NCI-H2227 treated with DMSO at 0.1 percent for 48 hours (cell line): ENCODE results near the gene SDHAF4.
A peak's percentile ranks its signal among the peaks of the same experiment; 100 is the strongest.
"Not testable (repeated sequence)": the region's sequence is repeated elsewhere in the genome, so short reads cannot be mapped to it uniquely, and the experiment has no call there.

Source experiments
- DNase-seq: peaks from one replicate; lab custom pipeline; 2025; lab: John Stamatoyannopoulos, UW

SDHAF4 gene

GRCh38 chr6:70566751-70567382 is at the start of gene SDHAF4:
TSS of gene SDHAF4 (plus strand) at chr6:70566930. CDS start at chr6:70566941, 11 bp downstream.
- peak; percentile 69 for DNase-seq

- no peak for DNase-seq
Measured at GRCh38 chr6:70518723-70519122, 48.0 kb upstream of the SDHAF4 start.

GRCh38 chr6:70520575-70520974 is 46.2 kb upstream of the SDHAF4 start:
- DNase-seq = no peak

DNA sequence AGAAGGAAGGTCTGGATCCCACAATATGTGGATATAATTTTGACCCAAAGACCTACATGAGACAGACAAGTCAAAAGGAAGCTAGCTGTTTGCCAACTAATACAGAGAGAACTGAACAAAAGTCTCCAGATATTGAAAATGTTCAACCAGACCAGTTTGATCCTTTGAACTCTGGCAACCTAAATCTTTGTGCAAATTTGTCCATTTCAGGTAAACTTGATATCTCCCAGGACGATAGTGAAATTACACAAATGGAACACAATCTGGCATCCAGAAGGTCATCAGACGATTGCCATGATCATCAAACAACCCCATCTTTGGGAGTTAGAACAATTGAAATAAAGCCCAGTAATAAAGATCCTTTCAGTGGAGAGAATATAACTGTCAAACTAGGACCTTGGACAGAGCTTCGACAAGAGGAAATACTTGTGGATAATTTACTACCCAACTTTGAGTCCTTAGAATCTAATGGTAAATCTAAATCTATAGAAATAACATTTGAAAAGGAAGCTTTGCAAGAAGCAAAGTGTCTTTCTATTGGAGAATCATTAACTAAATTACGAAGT is 41.9 kb upstream of the SDHAF4 start:
- no peak for DNase-seq

DNA sequence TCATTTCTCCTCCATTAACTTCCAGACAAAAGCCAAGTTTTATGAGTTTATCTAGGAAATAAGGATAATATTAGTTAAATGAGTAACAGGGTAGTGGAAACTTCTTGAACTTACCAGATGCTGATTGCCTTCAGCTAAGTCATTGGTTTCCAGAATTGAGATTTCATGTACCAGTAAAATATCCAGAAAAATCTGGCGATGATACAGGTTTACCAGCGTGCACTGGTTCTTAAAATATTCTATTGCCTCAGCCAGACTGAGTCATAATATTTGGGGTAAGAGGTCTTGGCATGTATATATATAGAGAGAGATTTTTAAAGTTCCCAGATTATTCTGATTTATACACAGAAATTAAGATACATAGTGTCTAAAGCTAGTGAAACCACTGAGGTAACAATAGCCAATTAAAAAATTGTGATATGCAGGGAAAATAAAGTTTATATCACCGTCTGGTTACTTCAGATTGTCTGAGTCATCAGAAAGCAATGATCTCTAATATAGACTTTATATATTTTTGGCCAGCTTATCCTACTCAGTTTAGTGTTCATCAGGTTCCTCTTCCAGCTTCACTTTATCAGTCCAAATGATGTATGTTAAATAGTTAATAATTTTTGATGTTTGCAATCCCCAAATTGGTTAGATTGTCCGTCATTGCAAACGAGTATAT is 39.5 kb upstream of the SDHAF4 start:
- DNase-seq = no peak

DNA sequence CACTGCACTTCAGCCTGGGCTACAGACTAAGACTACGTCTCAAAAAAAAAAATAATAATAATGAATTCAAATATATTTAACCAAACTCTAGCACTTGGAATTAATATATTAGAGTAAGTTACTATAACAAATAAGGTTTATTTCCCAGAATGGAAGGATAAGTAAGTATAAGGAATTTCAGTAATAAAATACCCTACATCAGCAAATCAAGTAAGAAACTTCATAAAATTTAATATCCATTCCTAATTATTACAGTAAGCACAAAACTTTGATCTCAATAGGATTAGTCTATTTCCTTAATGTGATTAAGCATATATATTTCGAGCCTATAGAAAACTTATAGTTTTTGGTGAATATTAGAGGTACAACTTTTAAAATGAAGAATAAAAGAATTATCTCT is 36.7 kb upstream of the SDHAF4 start:
- DNase-seq = no peak

DNA sequence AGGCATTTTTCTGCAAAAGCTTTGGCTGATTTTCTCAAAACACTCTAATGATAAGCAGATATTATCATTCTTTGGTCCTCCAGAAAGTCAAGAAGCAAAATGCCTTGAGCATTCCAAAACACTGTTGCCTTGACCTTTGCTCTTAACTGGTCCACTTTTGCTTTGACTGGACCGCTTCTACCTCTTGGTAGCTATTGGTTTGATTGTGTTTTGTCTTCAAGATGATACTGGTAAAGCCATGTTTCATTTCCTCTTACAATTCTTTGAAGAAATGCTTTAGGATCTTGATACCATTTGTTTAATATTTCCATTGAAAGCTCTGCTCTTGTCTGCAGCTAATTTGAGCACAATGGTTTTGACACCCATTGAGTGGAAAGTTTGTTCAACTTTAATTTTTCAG is 35.6 kb upstream of the SDHAF4 start:
- DNase-seq = no peak

GRCh38 chr6:70537266-70537665 is 29.5 kb upstream of the SDHAF4 start:
- DNase-seq = no peak

GRCh38 chr6:70538376-70538775 is 28.4 kb upstream of the SDHAF4 start:
- no peak for DNase-seq

DNA sequence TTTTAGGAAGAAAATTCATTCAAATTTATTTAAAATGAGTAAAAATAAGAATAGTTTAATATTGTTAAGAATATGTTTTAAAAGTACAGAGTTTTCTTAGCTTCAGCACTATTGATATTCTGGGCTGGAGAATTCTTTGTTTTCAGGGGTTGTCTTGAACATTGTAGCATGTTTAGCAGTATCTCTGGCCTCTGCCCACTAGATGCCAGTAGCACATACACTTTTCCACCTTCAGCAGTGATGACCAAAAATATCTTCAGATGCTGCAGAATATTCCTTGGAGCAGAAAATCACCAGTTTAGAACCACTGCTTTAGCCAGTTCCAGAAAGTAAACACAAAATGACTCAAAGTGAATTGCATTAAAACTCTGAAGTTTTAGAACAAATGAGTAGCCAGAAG is 19.4 kb upstream of the SDHAF4 start:
- DNase-seq = peak; percentile 6

GRCh38 chr6:70547905-70548304 is 18.8 kb upstream of the SDHAF4 start:
- DNase-seq = no peak

- DNase-seq = no peak
Measured at GRCh38 chr6:70549327-70549726, 17.4 kb upstream of the SDHAF4 start.

GRCh38 chr6:70551566-70551965 is 15.2 kb upstream of the SDHAF4 start:
- no peak for DNase-seq

DNA sequence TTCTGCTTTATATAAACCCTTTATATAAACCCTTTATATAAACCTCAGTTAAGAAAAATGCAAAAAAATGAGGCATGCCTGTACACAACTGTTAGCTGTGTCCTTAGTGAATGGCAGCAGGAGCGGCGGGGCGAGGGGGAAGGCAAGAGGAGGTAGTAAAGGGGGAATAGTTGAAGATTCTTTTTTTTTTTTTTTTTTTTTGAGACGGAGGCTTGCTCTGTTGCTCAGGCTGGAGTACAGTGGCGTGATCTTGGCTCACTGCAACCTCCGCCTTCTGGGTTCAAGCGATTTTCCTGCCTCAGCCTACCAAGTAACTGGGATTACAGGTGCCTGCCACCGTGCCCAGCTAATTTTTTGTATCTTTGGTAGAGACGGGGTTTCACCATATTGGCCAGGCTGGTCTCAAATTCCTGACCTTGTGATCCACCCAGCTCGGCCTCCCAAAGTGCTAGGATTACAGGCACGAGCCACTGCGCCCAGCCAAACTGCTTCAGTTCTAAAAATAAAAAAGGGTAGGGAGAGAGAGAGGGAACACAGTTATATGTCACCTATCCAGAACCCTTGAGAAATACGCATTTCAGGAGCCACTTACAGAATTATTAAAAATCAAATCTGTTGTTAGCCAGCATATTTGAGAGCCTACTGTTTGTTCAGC is 14.3 kb upstream of the SDHAF4 start:
- not testable (repeated sequence) for DNase-seq

DNA sequence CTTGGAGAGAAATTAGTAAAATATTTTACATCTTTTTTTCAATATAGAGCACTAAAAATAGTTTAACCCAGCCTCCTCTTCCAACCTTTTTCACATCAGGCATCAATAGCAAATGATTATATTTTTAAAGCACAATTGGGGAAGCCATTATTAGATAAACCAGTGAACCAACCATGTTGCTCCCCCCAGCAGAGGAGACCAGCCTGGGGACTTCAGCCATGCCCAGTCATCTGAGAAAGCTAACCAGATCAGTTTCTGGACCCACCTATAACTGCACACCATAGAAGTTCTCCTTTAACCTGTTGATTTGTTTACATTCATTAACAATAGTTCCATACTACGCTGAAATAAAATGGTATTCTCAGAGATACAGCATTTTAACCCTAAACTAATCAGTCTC is 13.8 kb upstream of the SDHAF4 start:
- no peak for DNase-seq

GRCh38 chr6:70557998-70558397 is 8.7 kb upstream of the SDHAF4 start:
- no peak for DNase-seq

DNA sequence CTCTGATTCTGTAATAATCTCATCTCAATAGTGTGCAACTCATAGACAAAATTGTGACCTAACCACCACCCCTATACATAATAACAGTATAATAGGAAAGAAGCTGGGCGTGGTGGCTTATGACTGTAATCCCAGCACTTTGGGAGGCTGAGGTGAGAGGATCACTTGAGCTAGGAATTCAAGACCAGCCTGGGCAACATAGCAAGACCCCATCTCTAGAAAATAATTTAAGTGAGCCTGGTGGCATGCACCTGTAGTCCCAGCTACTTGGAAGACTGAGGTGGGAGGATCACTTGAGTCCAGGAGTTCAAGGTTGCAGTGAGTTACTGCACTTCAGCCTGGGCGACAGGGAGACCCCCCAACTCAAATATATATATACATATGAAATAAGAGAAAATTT is 4.3 kb upstream of the SDHAF4 start:
- DNase-seq = not testable (repeated sequence)

GRCh38 chr6:70563530-70563929 is 3.2 kb upstream of the SDHAF4 start:
- no peak for DNase-seq

- no peak for DNase-seq
Measured at GRCh38 chr6:70574643-70575042, 7.9 kb downstream of the SDHAF4 start.

DNA sequence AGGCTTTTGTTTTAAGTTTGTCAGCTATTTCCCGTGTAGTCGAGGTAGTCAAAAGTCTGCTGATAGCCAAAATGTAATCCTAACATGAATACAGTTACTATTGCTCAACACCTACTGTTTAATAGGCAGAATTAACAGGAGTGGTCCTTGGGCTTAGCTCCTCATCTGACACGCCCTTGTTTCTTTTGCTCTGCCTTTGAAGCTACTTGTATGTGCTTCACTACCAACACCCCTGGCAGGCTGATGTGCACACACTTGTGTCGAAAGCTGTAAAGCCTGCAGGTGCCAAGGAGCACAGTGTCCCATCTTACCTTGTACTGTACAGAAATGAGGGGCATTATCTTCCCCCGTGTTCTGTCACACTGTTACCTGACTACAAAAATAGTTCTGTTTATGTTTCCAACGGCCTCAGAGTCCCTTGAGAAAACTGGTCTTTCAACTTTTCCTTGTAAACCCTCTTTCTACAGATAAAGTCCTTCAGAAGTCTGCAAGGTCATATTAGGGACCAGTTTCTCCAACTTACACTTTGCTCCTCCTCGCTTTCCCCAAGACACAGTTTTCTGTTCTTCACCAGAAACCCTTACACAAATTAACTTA is 9.3 kb downstream of the SDHAF4 start:
- DNase-seq = no peak

GRCh38 chr6:70586114-70586513 is 19.4 kb downstream of the SDHAF4 start:
- no peak for DNase-seq

DNA sequence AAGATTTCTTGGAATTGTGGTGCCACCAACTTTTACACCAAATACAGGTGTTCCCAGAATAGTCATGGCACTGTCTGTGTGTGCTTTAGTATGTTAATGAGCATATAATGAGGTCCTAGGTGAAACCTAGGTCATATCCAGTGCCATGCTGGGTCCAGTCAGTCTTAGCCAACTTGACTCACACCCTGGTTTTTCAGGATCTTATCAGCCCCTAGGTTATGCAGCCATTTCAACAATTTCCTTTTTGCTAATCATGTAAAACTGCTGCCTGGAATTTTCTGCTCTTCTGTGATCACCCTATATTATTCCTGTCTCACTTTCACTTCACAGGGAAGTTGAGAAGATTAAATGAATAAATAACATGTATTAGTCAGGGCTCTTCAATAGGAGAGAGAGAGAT is 23.7 kb downstream of the SDHAF4 start:
- no peak for DNase-seq
